ENCODE measurements around the gene POLR2I. TPM values are rescaled to one million over a fixed set of nuclear protein-coding genes. Genes with fewer than 3 reads are reported as not detected.

The POLR2I gene
- total and polyA plus RNA-seq, 9 of the 15 experiments (the other 6 are each of a cell fraction or from before 2014, with no cell fraction given): 28.0 to 283 (median 123) TPM

- TF ChIP-seq HMBOX1 (IDR thresholded peaks at IDR 0.05) (no peak), ASH1L (IDR thresholded peaks at IDR 0.05; ENCODE audit: borderline replicate concordance, low read depth, partially characterized antibody) (no peak), CBFB (CRISPR knock-in tag; IDR thresholded peaks at IDR 0.05) (0 out of 2 replicates have a peak, but pooled peaks have one; percentile 40), MAZ (CRISPR knock-in tag; conservative IDR thresholded peaks at IDR 0.05 in 1 of 2, IDR thresholded peaks at IDR 0.05 in 1 of 2) (peak; percentile 97 to 98), U2AF2 (optimal IDR thresholded peaks at IDR 0.05; ENCODE audit: low read depth, low read length) (no peak), GTF2F1 (IDR thresholded peaks at IDR 0.05; ENCODE audit: low read depth, low read length) (no peak), NFIX (CRISPR knock-in tag; IDR thresholded peaks at IDR 0.05; ENCODE audit: low read depth) (no peak), NEUROD1 (IDR thresholded peaks at IDR 0.05; ENCODE audit: borderline replicate concordance, low read depth, low read length, partially characterized antibody) (peak; percentile 94), GMEB1 (CRISPR knock-in tag; IDR thresholded peaks at IDR 0.05) (no peak; the same call in 1 of the 2 replicates), FOXJ2 (tag; IDR thresholded peaks at IDR 0.05) (no peak; the same call in 1 of the 2 replicates), TAF1 (IDR thresholded peaks at IDR 0.05; ENCODE audit: control insufficient read depth, extremely low read depth, insufficient read depth, low read length, severe bottlenecking) (peak; percentile 83), MXD1 (CRISPR knock-in tag; IDR thresholded peaks at IDR 0.05; ENCODE audit: borderline replicate concordance, poor library complexity, severe bottlenecking) (no peak), CBFA2T3 (IDR thresholded peaks at IDR 0.05) (no peak), TARDBP (IDR thresholded peaks at IDR 0.05) (peak; percentile 38), NCOA6 (IDR thresholded peaks at IDR 0.05) (no peak), CTBP1 (IDR thresholded peaks at IDR 0.05; ENCODE audit: borderline replicate concordance) (peak; percentile 94)
- TF ChIP-seq, protein P1, sequence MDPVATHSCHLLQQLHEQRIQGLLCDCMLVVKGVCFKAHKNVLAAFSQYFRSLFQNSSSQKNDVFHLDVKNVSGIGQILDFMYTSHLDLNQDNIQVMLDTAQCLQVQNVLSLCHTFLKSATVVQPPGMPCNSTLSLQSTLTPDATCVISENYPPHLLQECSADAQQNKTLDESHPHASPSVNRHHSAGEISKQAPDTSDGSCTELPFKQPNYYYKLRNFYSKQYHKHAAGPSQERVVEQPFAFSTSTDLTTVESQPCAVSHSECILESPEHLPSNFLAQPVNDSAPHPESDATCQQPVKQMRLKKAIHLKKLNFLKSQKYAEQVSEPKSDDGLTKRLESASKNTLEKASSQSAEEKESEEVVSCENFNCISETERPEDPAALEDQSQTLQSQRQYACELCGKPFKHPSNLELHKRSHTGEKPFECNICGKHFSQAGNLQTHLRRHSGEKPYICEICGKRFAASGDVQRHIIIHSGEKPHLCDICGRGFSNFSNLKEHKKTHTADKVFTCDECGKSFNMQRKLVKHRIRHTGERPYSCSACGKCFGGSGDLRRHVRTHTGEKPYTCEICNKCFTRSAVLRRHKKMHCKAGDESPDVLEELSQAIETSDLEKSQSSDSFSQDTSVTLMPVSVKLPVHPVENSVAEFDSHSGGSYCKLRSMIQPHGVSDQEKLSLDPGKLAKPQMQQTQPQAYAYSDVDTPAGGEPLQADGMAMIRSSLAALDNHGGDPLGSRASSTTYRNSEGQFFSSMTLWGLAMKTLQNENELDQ (CRISPR knock-in tag; IDR thresholded peaks at IDR 0.05; ENCODE audit: borderline replicate concordance): no peak
- TF ChIP-seq, protein P2, sequence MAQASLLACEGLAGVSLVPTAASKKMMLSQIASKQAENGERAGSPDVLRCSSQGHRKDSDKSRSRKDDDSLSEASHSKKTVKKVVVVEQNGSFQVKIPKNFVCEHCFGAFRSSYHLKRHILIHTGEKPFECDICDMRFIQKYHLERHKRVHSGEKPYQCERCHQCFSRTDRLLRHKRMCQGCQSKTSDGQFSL (CRISPR knock-in tag; IDR thresholded peaks at IDR 0.05): no peak
- TF ChIP-seq, protein P2 (tag; IDR thresholded peaks at IDR 0.05): no peak
These were observed 25.0 kb upstream of the POLR2I start, which contains the start of gene CAPNS1 (continued) for GRCh38 chr19:36139473-36140303.

Data from K562 (cell line).